SH-SY5Y (cell line): ENCODE data around the gene DYNLT5.

Source experiments
- GATA2 ChIP-seq: IDR thresholded peaks from 2 replicates; pipeline ENCODE4 v1.6.1; 2011; ENCODE audit warnings: mild to moderate bottlenecking, low read depth, low read length
- GATA3 ChIP-seq: IDR thresholded peaks from 2 replicates; pipeline ENCODE4 v1.6.1; 2011; ENCODE audit warnings: low read depth, mild to moderate bottlenecking, low read length, moderate library complexity

DNA sequence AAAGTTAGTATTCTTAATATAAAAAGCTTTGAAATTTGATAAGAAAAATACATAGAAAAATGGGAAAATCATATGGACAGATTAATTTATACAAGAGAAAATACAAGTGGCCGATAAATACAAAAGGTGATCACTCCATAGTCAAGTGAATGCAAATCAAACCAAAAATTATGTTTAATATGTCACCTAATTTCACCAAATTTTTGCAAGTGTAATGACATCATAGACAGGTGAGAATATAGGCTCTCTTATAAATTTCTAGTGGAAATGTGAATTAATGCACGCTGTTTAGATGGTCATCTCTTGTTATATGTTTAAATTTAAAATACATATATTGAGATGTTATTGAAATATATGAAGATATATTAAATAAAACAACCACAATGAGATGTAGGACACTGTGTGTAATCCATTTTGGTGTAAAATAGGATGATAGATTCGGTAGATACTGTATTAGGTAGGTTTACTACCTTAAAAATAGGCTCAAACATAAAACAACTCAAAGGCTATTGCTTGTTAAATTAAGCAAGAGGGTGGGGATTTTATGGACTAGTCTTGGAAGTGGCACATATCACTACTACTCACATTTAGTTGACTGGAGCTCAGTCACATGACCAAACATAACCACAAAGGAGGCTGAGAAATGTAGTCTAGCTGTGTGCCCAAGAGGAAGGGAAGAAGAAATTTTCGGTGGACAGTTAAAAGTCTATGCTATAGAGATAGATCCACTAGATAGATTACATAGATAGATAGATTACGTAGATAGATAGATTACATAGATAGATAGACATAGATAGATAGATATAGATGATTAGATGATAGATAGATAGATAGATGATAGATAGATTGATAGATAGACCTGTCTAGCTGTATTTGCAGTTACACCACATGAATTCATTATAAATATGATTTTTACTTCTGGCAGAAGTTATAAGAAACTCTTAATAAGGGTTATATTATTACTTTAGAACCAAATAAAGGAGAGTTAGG lies 39.7 kb downstream of the DYNLT5 start:
- TF ChIP-seq GATA3 (no peak), GATA2 (no peak)
